ENCODE measurements around the gene TUBD1.

DNA sequence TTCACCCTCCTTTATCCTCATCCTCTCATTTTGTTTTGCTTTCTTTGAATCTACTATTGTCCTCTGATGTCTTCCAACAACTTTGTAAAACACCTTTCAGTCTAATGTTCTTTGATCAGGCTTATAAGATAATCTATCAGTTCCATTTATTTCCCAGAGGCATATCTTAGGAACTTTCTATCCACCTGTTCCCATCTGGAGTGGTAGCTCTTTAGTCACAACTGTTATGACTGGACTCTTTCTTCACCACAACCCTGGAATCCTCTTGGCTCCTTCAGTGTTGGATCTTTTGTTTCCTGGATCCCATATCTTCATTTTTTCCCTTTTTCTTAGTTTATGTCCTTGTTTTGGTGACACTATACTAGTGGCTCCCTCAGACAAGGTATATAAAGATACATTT is 23.7 kb upstream of the TUBD1 start:
- TF ChIP-seq ZFP3 (CRISPR knock-in tag; IDR thresholded peaks at IDR 0.05): no peak
- no peak for TF ChIP-seq ZC3H10 (CRISPR knock-in tag; IDR thresholded peaks at IDR 0.05)
- TF ChIP-seq, protein P1, sequence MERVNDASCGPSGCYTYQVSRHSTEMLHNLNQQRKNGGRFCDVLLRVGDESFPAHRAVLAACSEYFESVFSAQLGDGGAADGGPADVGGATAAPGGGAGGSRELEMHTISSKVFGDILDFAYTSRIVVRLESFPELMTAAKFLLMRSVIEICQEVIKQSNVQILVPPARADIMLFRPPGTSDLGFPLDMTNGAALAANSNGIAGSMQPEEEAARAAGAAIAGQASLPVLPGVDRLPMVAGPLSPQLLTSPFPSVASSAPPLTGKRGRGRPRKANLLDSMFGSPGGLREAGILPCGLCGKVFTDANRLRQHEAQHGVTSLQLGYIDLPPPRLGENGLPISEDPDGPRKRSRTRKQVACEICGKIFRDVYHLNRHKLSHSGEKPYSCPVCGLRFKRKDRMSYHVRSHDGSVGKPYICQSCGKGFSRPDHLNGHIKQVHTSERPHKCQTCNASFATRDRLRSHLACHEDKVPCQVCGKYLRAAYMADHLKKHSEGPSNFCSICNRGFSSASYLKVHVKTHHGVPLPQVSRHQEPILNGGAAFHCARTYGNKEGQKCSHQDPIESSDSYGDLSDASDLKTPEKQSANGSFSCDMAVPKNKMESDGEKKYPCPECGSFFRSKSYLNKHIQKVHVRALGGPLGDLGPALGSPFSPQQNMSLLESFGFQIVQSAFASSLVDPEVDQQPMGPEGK (CRISPR knock-in tag; IDR thresholded peaks at IDR 0.05; ENCODE audit: borderline replicate concordance): no peak
- TF ChIP-seq SNAI2 (CRISPR knock-in tag; IDR thresholded peaks at IDR 0.05): no peak
- TF ChIP-seq GLIS3 (CRISPR knock-in tag; IDR thresholded peaks at IDR 0.05): no peak
- no peak for TF ChIP-seq POU6F1 (CRISPR knock-in tag; IDR thresholded peaks at IDR 0.05; ENCODE audit: borderline replicate concordance, low read depth)
- no peak for TF ChIP-seq BACH2 (CRISPR knock-in tag; IDR thresholded peaks at IDR 0.05; ENCODE audit: borderline replicate concordance)
- TF ChIP-seq ISL1 (CRISPR knock-in tag; IDR thresholded peaks at IDR 0.05): no peak
- no peak for TF ChIP-seq ESRRG (CRISPR knock-in tag; IDR thresholded peaks at IDR 0.05)
- TF ChIP-seq ZNF8 (CRISPR knock-in tag; IDR thresholded peaks at IDR 0.05): no peak
- TF ChIP-seq ZNF565 (CRISPR knock-in tag; conservative IDR thresholded peaks at IDR 0.05; ENCODE audit: low read depth): no peak
- TF ChIP-seq, protein P2, sequence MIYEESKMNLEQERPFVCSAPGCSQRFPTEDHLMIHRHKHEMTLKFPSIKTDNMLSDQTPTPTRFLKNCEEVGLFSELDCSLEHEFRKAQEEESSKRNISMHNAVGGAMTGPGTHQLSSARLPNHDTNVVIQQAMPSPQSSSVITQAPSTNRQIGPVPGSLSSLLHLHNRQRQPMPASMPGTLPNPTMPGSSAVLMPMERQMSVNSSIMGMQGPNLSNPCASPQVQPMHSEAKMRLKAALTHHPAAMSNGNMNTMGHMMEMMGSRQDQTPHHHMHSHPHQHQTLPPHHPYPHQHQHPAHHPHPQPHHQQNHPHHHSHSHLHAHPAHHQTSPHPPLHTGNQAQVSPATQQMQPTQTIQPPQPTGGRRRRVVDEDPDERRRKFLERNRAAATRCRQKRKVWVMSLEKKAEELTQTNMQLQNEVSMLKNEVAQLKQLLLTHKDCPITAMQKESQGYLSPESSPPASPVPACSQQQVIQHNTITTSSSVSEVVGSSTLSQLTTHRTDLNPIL (CRISPR knock-in tag; IDR thresholded peaks at IDR 0.05; ENCODE audit: low read depth): no peak
- TF ChIP-seq ZFP30 (CRISPR knock-in tag; IDR thresholded peaks at IDR 0.05): no peak
- no peak for TF ChIP-seq ZNF70 (CRISPR knock-in tag; IDR thresholded peaks at IDR 0.05)

All from SK-N-SH treated with all-trans-retinoic acid at 6 μM for 48 hours (cell line).